Measurements from ENCODE around the gene CBR1.
A peak's percentile ranks its signal among the peaks of the same experiment; 100 is the strongest.

Gene CBR1

GRCh38 chr21:36111238-36111637, 41.4 kb downstream of the CBR1 start:
- no peaks in the 10 kb centered on the region for H3K27me3 ChIP-seq (ENCODE audit: insufficient read depth, low read length, poor library complexity, severe bottlenecking)
- H3K9ac ChIP-seq (ENCODE audit: low read depth, low read length, poor library complexity, severe bottlenecking): no peak overlapping the region
- H3K4me1 ChIP-seq (ENCODE audit: insufficient read depth, low read length, poor library complexity, severe bottlenecking): peaks cover 4% of the 10 kb centered on the region
- no peaks in the 10 kb centered on the region for H3K9me3 ChIP-seq (ENCODE audit: insufficient read depth, low read depth, low read length)
- no peaks in the 10 kb centered on the region for H3F3A ChIP-seq (ENCODE audit: low read depth)
- no peak overlapping the region for H3K4me2 ChIP-seq (ENCODE audit: low read depth, low read length, poor library complexity, severe bottlenecking)
- no peaks in the 10 kb centered on the region for H3K9me2 ChIP-seq (replicated peaks; ENCODE audit: low read depth, low read length)
- H3K36me3 ChIP-seq (ENCODE audit: insufficient read depth, low read length): no peaks in the 10 kb centered on the region
- H4K20me1 ChIP-seq (ENCODE audit: insufficient read depth, low read length, poor library complexity, severe bottlenecking): no peaks in the 10 kb centered on the region
- no peak overlapping the region for H3K4me3 ChIP-seq (ENCODE audit: low read length, poor library complexity, severe bottlenecking)
- H2AFZ ChIP-seq (ENCODE audit: low read length): no peak overlapping the region
- H3K79me2 ChIP-seq (ENCODE audit: insufficient read depth, low read length): no peaks in the 10 kb centered on the region
- TF ChIP-seq CTCF (conservative IDR thresholded peaks at IDR 0.05; ENCODE audit: low read length): no peak
- TF ChIP-seq EZH2phosphoT487 (IDR thresholded peaks at IDR 0.05; ENCODE audit: borderline replicate concordance): no peak

DNA sequence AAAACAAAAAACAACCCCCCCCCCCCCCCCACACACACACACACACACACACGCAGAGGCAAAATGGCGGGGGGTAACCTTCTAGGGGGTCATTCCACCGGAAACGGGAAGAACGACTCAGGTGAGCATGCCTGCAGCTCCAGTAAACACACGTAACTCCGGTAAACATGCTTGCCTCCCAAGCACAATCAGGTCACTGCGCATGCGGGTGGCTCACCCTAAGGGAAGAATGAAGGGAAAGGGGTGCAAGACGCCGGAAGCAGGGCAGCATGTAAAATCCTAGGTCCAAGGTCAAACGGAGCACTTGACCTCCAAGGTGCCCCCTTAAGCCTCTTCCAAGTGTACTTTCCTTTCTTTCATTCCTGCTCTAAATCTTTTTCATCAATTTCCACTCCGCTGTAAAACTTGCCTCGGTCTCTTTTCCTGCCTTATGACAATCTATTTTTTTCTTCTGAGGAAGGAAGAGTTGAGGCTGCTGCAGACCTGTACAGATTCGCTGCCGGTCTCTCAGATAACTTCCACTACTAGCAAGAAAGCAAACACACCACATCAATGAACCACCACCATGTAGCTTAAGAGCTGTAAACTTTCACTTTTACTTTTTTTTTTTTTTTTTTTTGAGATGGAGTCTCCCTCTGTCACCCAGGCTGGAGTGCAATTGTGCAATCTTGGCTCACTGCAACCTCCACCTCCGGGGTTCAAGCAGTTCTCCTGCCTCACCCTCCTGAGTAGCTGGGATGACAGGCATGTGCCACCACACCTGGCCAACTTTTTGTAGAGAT, 44.0 kb downstream of the CBR1 start:
- TF ChIP-seq EZH2phosphoT487 (IDR thresholded peaks at IDR 0.05; ENCODE audit: borderline replicate concordance): no peak
- TF ChIP-seq CTCF (conservative IDR thresholded peaks at IDR 0.05; ENCODE audit: low read length): no peak
- Histone ChIP-seq H3K27me3 (ENCODE audit: insufficient read depth, low read length, poor library complexity, severe bottlenecking) (no peaks in the 10 kb centered on the region), H2AFZ (ENCODE audit: low read length) (peak overlapping the region; percentile 96), H3K9ac (ENCODE audit: low read depth, low read length, poor library complexity, severe bottlenecking) (peak overlapping the region; percentile 59), H3K79me2 (ENCODE audit: insufficient read depth, low read length) (no peaks in the 10 kb centered on the region), H3K36me3 (ENCODE audit: insufficient read depth, low read length) (no peaks in the 10 kb centered on the region), H3K9me2 (replicated peaks; ENCODE audit: low read depth, low read length) (no peaks in the 10 kb centered on the region), H4K20me1 (ENCODE audit: insufficient read depth, low read length, poor library complexity, severe bottlenecking) (no peaks in the 10 kb centered on the region), H3K4me3 (ENCODE audit: low read length, poor library complexity, severe bottlenecking) (peak overlapping the region; percentile 76), H3K9me3 (ENCODE audit: insufficient read depth, low read depth, low read length) (no peaks in the 10 kb centered on the region), H3K4me2 (ENCODE audit: low read depth, low read length, poor library complexity, severe bottlenecking) (peak overlapping the region; percentile 60), H3F3A (ENCODE audit: low read depth) (no peaks in the 10 kb centered on the region), H3K4me1 (ENCODE audit: insufficient read depth, low read length, poor library complexity, severe bottlenecking) (peaks cover 4% of the 10 kb centered on the region)

DNA sequence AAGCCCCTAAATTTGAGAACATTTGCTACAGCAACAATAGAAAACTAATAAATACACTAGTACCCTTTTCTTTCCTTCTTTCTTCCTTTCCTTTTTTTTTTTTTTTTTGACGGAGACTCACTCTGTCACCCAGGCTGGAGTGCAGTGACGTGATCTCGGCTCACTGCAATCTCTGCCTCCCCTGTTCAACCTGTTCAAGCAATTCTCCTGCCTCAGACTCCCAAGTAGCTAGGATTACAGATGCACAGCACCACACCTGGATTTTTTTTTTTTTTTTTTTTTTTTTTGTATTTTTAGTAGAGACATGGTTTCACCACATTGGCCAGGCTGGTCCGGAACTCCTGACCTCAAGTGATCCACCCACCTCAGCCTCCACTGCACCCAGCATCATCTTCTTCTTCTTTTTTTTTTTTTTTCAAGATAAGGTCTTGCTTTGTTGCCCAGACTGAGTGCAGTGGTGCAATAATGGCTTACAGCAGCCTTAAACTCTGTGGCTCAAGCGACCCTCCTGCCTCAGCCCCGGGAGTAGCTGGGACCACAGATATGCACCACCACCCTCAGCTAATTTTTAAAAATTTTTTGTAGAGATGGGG, 45.4 kb downstream of the CBR1 start:
- TF ChIP-seq CTCF (conservative IDR thresholded peaks at IDR 0.05; ENCODE audit: low read length): no peak
- TF ChIP-seq EZH2phosphoT487 (IDR thresholded peaks at IDR 0.05; ENCODE audit: borderline replicate concordance): no peak
- H3K4me3 ChIP-seq (ENCODE audit: low read length, poor library complexity, severe bottlenecking): no peak overlapping the region
- no peak overlapping the region for H3K9ac ChIP-seq (ENCODE audit: low read depth, low read length, poor library complexity, severe bottlenecking)

More for the DNA sequence above, 45.4 kb downstream of the CBR1 start:
- Histone ChIP-seq H3K9me3 (ENCODE audit: insufficient read depth, low read depth, low read length) (no peaks in the 10 kb centered on the region), H3K9me2 (replicated peaks; ENCODE audit: low read depth, low read length) (no peaks in the 10 kb centered on the region), H4K20me1 (ENCODE audit: insufficient read depth, low read length, poor library complexity, severe bottlenecking) (no peaks in the 10 kb centered on the region), H3K36me3 (ENCODE audit: insufficient read depth, low read length) (no peaks in the 10 kb centered on the region), H3K4me2 (ENCODE audit: low read depth, low read length, poor library complexity, severe bottlenecking) (no peak overlapping the region), H3K4me1 (ENCODE audit: insufficient read depth, low read length, poor library complexity, severe bottlenecking) (peaks cover 4% of the 10 kb centered on the region), H3F3A (ENCODE audit: low read depth) (no peaks in the 10 kb centered on the region), H2AFZ (ENCODE audit: low read length) (no peak overlapping the region), H3K79me2 (ENCODE audit: insufficient read depth, low read length) (no peaks in the 10 kb centered on the region), H3K27me3 (ENCODE audit: insufficient read depth, low read length, poor library complexity, severe bottlenecking) (no peaks in the 10 kb centered on the region)

Data from Loucy (cell line).